Omental fat pad (tissue), 4 donors: ENCODE data around the gene KCNIP1. TPM values are rescaled to one million over a fixed set of nuclear protein-coding genes. Genes with fewer than 3 reads are reported as not detected.

Experiments used
- ATAC-seq: fragments of 150-250 bp; one replicate; pipeline ENCODE4 v1.9.1; 2016; ENCODE audit warnings: mild to moderate bottlenecking, moderate library complexity; ENCODE audit not compliant: low FRiP score
- DNase-seq: peaks from one replicate; pipeline ENCODE4 v3.0.0-alpha.2; 2019; ENCODE audit warnings: low spot score
- total RNA-seq, 4 donors: library from RNA; depleted of rRNA; stranded (reverse); fragments of >200 nt; gene quantifications; one replicate each; pipeline ENCODE4 v1.1.0, GENCODE V29; 2016
- TF ChIP-seq, protein P1 (sequence below), 3 donors: fragments of 450-650 bp; IDR thresholded peaks; one replicate each; pipeline ENCODE4 v1.5.1; 2016 to 2017; ENCODE audit warnings: antibody characterized with exemption in 3 of 3, mild to moderate bottlenecking in 3 of 3, moderate library complexity in 2 of 3

KCNIP1 gene
- total RNA-seq, 4 donors from 2014 or later = 0.25 TPM; not detected in 3

- DNase-seq (no peak), ATAC-seq (no peak)
- TF ChIP-seq, protein P1, sequence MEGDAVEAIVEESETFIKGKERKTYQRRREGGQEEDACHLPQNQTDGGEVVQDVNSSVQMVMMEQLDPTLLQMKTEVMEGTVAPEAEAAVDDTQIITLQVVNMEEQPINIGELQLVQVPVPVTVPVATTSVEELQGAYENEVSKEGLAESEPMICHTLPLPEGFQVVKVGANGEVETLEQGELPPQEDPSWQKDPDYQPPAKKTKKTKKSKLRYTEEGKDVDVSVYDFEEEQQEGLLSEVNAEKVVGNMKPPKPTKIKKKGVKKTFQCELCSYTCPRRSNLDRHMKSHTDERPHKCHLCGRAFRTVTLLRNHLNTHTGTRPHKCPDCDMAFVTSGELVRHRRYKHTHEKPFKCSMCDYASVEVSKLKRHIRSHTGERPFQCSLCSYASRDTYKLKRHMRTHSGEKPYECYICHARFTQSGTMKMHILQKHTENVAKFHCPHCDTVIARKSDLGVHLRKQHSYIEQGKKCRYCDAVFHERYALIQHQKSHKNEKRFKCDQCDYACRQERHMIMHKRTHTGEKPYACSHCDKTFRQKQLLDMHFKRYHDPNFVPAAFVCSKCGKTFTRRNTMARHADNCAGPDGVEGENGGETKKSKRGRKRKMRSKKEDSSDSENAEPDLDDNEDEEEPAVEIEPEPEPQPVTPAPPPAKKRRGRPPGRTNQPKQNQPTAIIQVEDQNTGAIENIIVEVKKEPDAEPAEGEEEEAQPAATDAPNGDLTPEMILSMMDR (IDR thresholded peaks at IDR 0.05) = no peak
Measured at GRCh38 chr5:170469414-170469813, 34.4 kb upstream of the KCNIP1 start.

DNA sequence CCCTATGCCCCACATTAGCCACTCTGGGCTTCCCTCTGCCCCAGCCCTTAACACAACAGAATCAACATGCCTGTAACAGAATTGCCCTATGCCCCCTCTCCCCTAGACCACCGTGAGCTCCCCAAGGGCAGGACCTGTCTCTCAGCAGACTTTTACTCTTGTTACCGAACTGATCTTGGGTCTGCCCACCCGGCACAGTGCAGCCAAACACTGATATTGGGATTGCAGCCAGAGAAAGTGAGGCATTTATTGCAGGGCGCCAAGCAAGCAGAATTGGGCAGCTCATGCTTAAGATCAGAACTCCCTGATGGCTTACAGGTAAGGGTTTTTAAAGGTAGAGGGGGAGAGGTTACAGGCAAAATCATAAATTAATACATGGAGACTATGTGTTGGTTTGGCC is 33.5 kb upstream of the KCNIP1 start:
- TF ChIP-seq, protein P1 (IDR thresholded peaks at IDR 0.05) = no peak
- ATAC-seq (no peak), DNase-seq (no peak)

DNA sequence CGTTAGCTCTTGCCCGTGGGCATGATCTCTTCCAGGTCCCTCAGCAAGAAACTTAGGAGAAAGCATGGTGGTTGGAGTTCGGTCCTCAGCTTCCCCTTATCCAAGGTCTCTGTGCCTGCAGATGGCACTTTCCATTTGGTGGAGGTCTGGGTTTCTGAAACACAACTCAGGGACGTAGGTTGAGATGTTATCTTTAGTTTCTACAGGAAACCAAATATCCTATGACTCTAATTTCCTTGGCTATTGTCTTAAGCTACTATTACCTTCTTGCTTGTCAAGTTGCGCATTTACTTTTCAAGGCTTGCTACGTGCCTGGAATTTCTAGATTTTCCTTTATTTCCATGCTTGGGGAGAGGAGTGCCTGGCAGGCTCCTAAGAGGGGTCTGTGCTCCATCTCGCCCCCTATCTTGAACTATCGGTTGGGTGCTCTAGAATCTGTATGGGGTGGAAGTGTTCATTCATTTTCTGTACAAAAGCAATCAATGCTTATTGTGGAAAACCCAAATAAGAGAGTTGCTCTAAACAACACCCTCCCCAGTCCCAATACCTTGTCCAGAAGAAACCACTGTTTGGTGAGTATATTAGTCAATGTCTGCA is 32.9 kb upstream of the KCNIP1 start:
- TF ChIP-seq, protein P1 (IDR thresholded peaks at IDR 0.05) = no peak
- DNase-seq (no peak), ATAC-seq (no peak)

DNA sequence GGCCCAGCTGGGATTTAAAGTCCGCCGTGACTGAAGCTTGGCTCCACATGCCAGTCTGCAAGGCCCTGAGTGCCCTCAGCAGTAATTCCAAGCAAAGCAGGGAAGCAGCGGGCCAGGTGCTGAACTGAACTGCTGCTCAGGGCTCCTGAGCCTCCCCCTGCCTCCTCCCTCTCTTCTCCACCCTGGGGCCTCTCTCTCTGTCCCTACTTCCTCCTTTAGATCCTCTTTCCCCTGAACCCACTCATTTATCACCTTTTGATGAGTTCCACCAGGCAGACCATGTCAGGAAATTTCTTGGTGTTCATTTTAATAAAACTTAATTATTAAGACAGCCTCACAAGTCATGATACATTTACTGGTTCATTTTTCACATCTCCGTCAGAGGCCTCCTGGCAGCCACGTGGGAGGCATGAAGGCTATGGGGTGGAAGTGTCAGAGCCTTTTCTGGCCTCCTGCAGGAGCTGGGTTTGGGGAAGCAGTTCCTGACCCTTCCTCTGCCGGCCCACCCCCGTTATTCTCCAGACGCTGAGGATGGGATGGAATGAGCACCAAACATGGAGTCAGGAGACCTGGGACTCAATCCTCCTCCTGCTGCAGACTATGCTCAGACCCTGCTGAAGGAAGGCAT is 32.2 kb upstream of the KCNIP1 start:
- no peak for ATAC-seq
- DNase-seq = no peak
- TF ChIP-seq, protein P1 (IDR thresholded peaks at IDR 0.05) = no peak

DNA sequence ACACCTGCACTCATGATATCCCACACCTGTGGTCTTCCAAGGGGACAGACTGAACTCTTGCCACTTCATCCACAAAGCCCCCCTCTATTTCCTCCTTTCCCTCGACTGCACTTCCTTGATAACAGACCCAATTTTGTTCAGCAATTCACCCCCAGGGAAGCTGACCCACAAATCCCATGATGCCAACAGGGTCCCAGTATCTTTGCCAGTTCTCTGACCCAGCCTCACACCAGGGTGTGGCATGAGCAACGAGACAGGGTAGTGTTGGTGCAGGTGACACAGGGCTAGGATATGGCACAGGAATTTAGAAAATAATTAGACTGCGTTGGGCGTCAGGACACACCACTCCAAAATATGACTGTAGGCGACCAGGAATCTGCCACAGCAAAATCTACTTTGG is 30.2 kb upstream of the KCNIP1 start:
- no peak for ATAC-seq
- TF ChIP-seq, protein P1 (IDR thresholded peaks at IDR 0.05) = no peak
- no peak for DNase-seq

DNA sequence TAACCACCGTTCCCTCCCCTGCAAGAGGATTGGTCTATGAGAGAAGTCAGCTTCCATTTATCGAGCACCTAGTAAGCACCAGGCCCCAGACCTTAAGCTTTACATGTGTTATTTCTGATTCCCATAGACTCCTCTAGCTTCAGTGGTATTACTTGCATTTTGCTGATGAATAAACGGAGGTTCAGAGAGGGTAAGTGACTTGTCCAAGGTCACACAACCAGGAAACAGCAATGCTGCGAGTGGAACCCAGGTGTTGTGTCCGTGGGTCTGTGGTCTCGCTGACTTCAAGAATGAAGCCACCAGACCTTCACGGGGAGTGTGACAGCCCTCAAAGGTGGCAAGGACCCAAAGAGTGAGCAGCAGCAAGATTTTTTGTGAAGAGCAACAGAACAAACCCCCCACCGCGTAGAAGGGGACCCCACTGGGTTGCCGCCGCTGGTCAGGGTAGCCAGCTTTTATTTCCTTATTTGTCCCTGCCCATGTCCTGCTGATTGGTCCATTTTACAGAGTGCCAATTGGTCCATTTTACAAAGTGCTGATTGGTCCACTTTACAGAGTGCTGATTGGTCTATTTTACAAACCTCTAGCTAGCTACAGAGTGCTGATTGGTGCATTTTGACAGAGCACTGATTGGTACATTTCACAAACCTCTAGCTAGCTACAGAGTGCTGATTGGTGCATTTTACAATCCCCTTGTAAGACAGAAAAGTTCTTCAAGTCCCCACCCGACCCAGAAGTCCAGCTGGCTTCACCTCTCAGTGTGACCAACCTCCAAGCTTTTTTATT is 29.1 kb upstream of the KCNIP1 start:
- TF ChIP-seq, protein P1 (IDR thresholded peaks at IDR 0.05) = no peak
- no peak for ATAC-seq
- no peak for DNase-seq
